Suprapubic skin (tissue), 4 donors: ENCODE results near the gene ZNF462.

Experiments used
- EP300 ChIP-seq: sonication (generic); formaldehyde crosslinking; IDR thresholded peaks from one replicate; pipeline ENCODE4 v1.6.1; 2017; ENCODE audit warnings: antibody characterized with exemption
- POLR2A ChIP-seq, 2 donors: fragments of 450-650 bp; IDR thresholded peaks; one replicate each; pipeline ENCODE4 v1.6.1; 2017; ENCODE audit warnings: antibody characterized with exemption in 2 of 2, mild to moderate bottlenecking in 2 of 2, moderate library complexity in 2 of 2
- POLR2AphosphoS5 ChIP-seq, 3 donors: sonication (generic); formaldehyde crosslinking; IDR thresholded peaks; one replicate each; pipeline ENCODE4 v1.6.1; 2017; ENCODE audit warnings: antibody characterized with exemption in 3 of 3
- TF ChIP-seq, protein P1 (sequence below), 2 donors: fragments of 200-600 bp in 1 of 2; fragments of 450-650 bp in 1 of 2; sonication (generic) in 1 of 2; IDR thresholded peaks; one replicate each; pipeline ENCODE4 v1.5.1; 2016 to 2019; ENCODE audit warnings: antibody characterized with exemption in 2 of 2, mild to moderate bottlenecking in 1 of 2, moderate library complexity in 1 of 2

GRCh38 chr9:106869028-106869427 is 6.1 kb downstream of the ZNF462 start:
- TF ChIP-seq EP300 (no peak), POLR2A (IDR thresholded peaks at IDR 0.05) (no peak), POLR2AphosphoS5 (IDR thresholded peaks at IDR 0.05) (no peak)
- TF ChIP-seq, protein P1, sequence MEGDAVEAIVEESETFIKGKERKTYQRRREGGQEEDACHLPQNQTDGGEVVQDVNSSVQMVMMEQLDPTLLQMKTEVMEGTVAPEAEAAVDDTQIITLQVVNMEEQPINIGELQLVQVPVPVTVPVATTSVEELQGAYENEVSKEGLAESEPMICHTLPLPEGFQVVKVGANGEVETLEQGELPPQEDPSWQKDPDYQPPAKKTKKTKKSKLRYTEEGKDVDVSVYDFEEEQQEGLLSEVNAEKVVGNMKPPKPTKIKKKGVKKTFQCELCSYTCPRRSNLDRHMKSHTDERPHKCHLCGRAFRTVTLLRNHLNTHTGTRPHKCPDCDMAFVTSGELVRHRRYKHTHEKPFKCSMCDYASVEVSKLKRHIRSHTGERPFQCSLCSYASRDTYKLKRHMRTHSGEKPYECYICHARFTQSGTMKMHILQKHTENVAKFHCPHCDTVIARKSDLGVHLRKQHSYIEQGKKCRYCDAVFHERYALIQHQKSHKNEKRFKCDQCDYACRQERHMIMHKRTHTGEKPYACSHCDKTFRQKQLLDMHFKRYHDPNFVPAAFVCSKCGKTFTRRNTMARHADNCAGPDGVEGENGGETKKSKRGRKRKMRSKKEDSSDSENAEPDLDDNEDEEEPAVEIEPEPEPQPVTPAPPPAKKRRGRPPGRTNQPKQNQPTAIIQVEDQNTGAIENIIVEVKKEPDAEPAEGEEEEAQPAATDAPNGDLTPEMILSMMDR (IDR thresholded peaks at IDR 0.05): no peak
